Fibroblast of skin of left biceps (primary cell): Measurements from ENCODE around the gene STKLD1.
"Not testable (repeated sequence)": the region's sequence is repeated elsewhere in the genome, so short reads cannot be mapped to it uniquely, and the experiment has no call there.

ENCODE experiments used
- DNase-seq, 2 experiments: peaks; one replicate each; pipeline ENCODE4 v3.0.0-alpha.2; 2013; ENCODE audit warnings: low read depth in 2 of 2

STKLD1 gene

GRCh38 chr9:133375724-133376654 lies at the start of gene STKLD1, which contains the start of gene SURF4:
Gene STKLD1, plus strand, starts transcription at chr9:133376366. Its CDS starts 108 bp downstream, at chr9:133376474.
Gene SURF4, minus strand, starts transcription at chr9:133376060. Its CDS starts 91 bp downstream, at chr9:133375969.
- peak; percentile 91 to 94 for DNase-seq

GRCh38 chr9:133327021-133327420 lies 49.1 kb upstream of the STKLD1 start:
- DNase-seq, result not testable (repeated sequence)

GRCh38 chr9:133327834-133328484 lies 48.2 kb upstream of the STKLD1 start:
- no peak for DNase-seq

GRCh38 chr9:133329306-133330156 lies 46.6 kb upstream of the STKLD1 start:
- not testable (repeated sequence) for DNase-seq

- DNase-seq, result no peak
These were observed 44.9 kb upstream of the STKLD1 start for GRCh38 chr9:133331221-133331620.

GRCh38 chr9:133331641-133332380 lies 44.4 kb upstream of the STKLD1 start:
- no peak for DNase-seq

- no peak for DNase-seq
These were observed 43.8 kb upstream of the STKLD1 start for GRCh38 chr9:133332381-133332730.

- no peak for DNase-seq
These were observed 43.2 kb upstream of the STKLD1 start for GRCh38 chr9:133333011-133333410.

- no peak for DNase-seq
These were observed 42.6 kb upstream of the STKLD1 start for GRCh38 chr9:133333566-133333965.

- DNase-seq, result no peak
These were observed 42.0 kb upstream of the STKLD1 start for GRCh38 chr9:133334161-133334560.

GRCh38 chr9:133334888-133335287 lies 41.3 kb upstream of the STKLD1 start:
- not testable (repeated sequence) for DNase-seq

GRCh38 chr9:133335924-133336811 lies 40.0 kb upstream of the STKLD1 start, which contains the start of gene SURF6:
Gene SURF6, minus strand, starts transcription at chr9:133336188. Its CDS starts 56 bp downstream, at chr9:133336132.
- peak; percentile 64 to 69 for DNase-seq

- no peak for DNase-seq
These were observed 36.5 kb upstream of the STKLD1 start for GRCh38 chr9:133339641-133340040.

- DNase-seq, result no peak
These were observed 35.9 kb upstream of the STKLD1 start for GRCh38 chr9:133340256-133340655.

GRCh38 chr9:133340916-133341315 lies 35.2 kb upstream of the STKLD1 start:
- no peak for DNase-seq

GRCh38 chr9:133341369-133342068 lies 34.6 kb upstream of the STKLD1 start:
- no peak for DNase-seq

GRCh38 chr9:133342069-133342406 lies 34.1 kb upstream of the STKLD1 start:
- no peak for DNase-seq

- DNase-seq, result no peak
These were observed 33.6 kb upstream of the STKLD1 start for GRCh38 chr9:133342570-133342969.

GRCh38 chr9:133344071-133344470 lies 32.1 kb upstream of the STKLD1 start:
- no peak for DNase-seq

- no peak for DNase-seq
These were observed 31.2 kb upstream of the STKLD1 start for GRCh38 chr9:133344979-133345378.
